SK-N-MC (cell line): ENCODE data around the gene SLC43A1.

Experiments used
- DNase-seq: peaks from one replicate; pipeline ENCODE4 v3.0.0-alpha.2; 2011; ENCODE audit warnings: low read depth, low spot score
- H3K27ac ChIP-seq: fragments of 200-600 bp; sonication (generic); 2 replicates; pipeline ENCODE4 v1.5.1; 2016; ENCODE audit warnings: mixed run types
- H3K36me3 ChIP-seq: fragments of 200-600 bp; sonication (generic); 2 replicates; pipeline ENCODE4 v1.6.1; 2017; ENCODE audit warnings: antibody characterized with exemption, low read length, mixed read lengths; ENCODE audit not compliant: insufficient read depth
- H3K4me3 ChIP-seq: fragments of 200-600 bp; sonication (generic); 2 replicates; pipeline ENCODE4 v1.5.1; 2016
- H3K9ac ChIP-seq: fragments of 200-600 bp; sonication (generic); 2 replicates; pipeline ENCODE4 v1.8.0; 2017; ENCODE audit warnings: mixed run types, mixed read lengths; ENCODE audit not compliant: insufficient read length
- H3K9me3 ChIP-seq: fragments of 200-600 bp; sonication (generic); 2 replicates; pipeline ENCODE4 v1.6.1; 2017; ENCODE audit warnings: low read depth, mild to moderate bottlenecking, antibody characterized with exemption, low read length, moderate library complexity, mixed read lengths
- EZH2 ChIP-seq: fragments of 200-600 bp; sonication (generic); IDR thresholded peaks from one replicate; pipeline ENCODE4 v1.6.1; 2017; ENCODE audit warnings: antibody characterized with exemption
- FOXP2 ChIP-seq: optimal IDR thresholded peaks from 2 replicates; pipeline ENCODE3; 2011; ENCODE audit warnings: mild to moderate bottlenecking, moderate library complexity; ENCODE audit not compliant: insufficient read depth; ENCODE audit errors: extremely low read length, control extremely low read depth
- POLR2AphosphoS5 ChIP-seq: IDR thresholded peaks from 2 replicates; pipeline ENCODE4 v1.6.1; 2012; ENCODE audit warnings: mild to moderate bottlenecking, low read depth, low read length, borderline replicate concordance

The SLC43A1 gene

DNA sequence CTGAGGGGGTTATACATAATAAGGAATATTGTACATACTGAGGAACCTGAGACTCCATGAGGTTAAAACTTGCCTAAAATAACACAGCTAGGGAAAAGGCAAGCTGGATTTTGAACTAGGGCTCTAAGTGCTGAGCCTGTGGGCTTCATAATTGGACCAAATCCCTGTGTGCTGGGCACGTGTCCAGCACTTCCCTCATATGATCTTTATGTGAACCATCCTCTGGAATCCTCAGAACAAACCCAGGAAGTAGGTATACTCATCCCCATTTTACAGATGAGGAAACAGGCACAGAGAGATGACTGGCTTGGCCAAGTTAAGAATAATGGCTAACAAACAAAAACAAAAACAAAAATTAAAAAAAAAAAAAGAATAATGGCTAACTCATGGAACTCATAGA is 40.3 kb downstream of the SLC43A1 start:
- Histone ChIP-seq H3K9ac (no peak overlapping the region), H3K27ac (no peak overlapping the region), H3K4me3 (no peak overlapping the region), H3K9me3 (no peaks in the 10 kb centered on the region), H3K36me3 (no peaks in the 10 kb centered on the region)
- no peak for TF ChIP-seq EZH2
- TF ChIP-seq POLR2AphosphoS5, result no peak
- TF ChIP-seq FOXP2, result no peak
- no peak for DNase-seq

DNA sequence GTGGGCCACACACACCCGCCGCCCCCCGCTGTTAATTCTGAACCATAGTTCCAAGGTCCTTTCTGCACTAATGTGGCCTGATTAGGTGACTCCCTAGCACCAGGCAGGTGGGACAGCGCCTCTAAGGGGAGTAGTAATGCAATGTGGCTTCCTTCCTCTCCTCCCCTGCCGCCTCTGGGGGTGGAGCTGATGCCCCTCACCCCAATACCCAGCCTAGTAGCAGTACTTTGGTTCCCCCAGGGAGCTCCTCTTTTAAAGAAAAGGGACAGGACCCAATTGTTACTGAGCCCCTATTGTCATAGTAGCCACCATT is 40.7 kb downstream of the SLC43A1 start:
- TF ChIP-seq FOXP2 (no peak), POLR2AphosphoS5 (no peak), EZH2 (no peak)
- Histone ChIP-seq H3K9ac (no peak overlapping the region), H3K4me3 (no peak overlapping the region), H3K36me3 (peaks cover 3% of the 10 kb centered on the region; the same call in 1 of the 2 replicates), H3K27ac (no peak overlapping the region), H3K9me3 (no peaks in the 10 kb centered on the region)
- DNase-seq, result no peak

DNA sequence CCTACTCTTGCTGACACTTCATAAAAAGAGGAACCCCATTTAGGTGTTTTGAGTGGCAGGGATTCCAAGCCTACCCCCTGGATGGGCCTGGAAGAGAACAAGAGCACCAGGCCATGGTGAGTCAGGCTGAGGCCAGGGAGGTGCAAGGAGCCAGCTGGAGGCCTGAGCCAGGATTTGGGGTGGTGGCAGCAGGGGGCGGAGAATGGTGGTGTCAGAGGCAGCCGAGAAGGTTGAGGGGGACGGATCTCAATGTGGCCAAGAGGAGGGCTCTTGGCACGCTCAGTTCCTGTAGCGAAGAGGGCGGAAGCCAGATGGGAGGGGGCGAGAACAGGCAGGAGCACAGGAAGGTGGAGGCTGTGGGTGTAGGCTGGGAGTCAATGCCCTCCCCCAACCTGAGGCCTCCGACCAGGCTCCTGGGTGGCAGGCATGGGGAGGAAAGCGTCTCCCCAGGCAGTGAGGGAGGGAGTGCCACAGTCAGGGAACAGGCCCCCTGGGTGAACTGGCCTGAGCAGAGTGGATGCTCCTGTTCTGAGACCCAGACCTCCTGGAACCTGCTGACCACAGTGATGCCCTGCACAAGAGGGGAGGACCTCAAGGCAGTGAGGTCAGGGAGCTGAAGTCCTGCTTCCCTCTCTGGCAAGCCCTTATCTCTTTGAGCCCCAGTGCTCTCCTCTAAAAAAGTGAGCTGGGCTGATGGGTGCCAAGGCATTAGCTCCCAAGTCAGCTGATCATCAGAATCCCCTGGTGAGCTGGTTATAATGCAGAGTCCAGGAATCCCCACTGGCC is 41.3 kb downstream of the SLC43A1 start:
- no peak for TF ChIP-seq FOXP2
- TF ChIP-seq EZH2, result no peak
- no peak for TF ChIP-seq POLR2AphosphoS5
- DNase-seq, result no peak
- no peak overlapping the region for H3K27ac ChIP-seq

DNA sequence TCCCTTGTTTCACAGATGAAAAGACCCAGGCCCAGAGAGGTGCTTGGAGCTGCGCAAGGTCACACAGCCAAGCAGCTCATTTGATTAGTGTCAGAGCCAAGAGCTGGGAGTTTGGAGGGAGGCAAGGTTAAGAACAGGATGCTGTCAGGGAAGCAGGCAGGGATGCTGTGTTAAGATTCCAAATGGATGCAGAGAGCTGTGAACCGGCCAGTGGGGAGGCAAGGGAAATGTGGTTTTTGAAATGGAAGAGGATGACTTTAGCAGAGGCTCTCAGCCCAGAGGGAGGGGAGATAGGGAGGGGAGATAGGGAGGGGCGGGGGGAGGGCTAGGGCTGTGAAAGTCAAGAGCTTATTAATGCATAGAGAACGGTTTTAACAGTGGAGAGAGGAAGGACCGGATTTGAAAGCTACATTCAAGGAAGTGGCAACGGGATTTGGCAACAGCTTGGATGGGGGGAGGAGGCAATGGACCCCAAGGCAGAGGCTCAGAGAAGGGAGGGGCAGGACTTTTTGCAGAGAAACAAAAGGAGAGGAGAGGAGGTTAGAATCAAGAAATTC is 42.1 kb downstream of the SLC43A1 start:
- no peak for DNase-seq
- H3K9me3 ChIP-seq, result no peaks in the 10 kb centered on the region
- H3K4me3 ChIP-seq, result no peak overlapping the region
- TF ChIP-seq POLR2AphosphoS5 (no peak), EZH2 (no peak), FOXP2 (no peak)
- no peak overlapping the region for H3K9ac ChIP-seq
- H3K36me3 ChIP-seq, result peaks cover 10% of the 10 kb centered on the region; the same call in 1 of the 2 replicates
- no peak overlapping the region for H3K27ac ChIP-seq

More for the DNA sequence above, 41.3 kb downstream of the SLC43A1 start:
- Histone ChIP-seq H3K4me3 (no peak overlapping the region), H3K36me3 (peaks cover 5% of the 10 kb centered on the region; the same call in 1 of the 2 replicates), H3K9ac (no peak overlapping the region), H3K9me3 (no peaks in the 10 kb centered on the region)

DNA sequence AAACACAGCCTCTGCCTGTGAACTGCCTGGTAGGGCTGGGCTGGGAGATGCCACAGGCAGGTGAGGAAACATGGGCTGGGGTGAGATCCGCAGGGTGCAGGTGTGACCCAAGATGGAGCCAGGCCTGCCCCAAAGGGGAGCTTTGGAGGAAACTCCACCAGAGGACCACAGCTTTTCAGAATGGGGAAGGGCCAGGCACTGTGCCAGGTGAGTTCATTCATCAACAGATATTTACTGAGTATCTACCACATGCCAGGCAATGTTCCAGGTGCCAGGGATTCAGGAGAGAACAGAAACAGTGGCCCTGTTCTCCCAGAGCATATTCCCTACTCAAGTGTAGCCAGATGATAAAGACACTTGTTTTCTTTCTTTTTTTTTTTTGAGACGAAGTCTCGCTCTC is 44.0 kb downstream of the SLC43A1 start:
- Histone ChIP-seq H3K27ac (no peak overlapping the region), H3K36me3 (peaks cover 10% of the 10 kb centered on the region; the same call in 1 of the 2 replicates), H3K4me3 (no peak overlapping the region), H3K9ac (no peak overlapping the region), H3K9me3 (no peaks in the 10 kb centered on the region)
- DNase-seq, result no peak
- TF ChIP-seq EZH2, result no peak
- no peak for TF ChIP-seq POLR2AphosphoS5
- no peak for TF ChIP-seq FOXP2

DNA sequence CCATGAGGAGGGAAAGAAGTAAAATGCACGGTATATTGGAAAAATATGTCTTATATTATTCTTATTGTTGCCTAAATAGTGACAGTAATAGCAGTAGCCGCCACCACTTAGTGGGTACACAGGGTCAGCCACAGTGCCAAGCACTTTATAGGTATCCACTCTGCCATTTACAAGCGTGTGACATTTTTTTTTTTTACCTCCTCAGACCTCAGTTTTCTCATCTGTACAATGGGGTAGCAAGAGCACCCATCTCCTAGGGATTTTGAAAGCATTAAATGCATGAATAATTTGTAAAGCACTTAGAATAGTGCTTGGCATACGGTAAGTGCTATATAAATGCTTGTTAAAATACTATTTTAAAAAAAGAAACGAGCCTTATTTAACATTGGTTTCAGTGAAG is 46.2 kb downstream of the SLC43A1 start:
- no peak overlapping the region for H3K9ac ChIP-seq
- no peak overlapping the region for H3K27ac ChIP-seq
- no peaks in the 10 kb centered on the region for H3K9me3 ChIP-seq
- TF ChIP-seq EZH2 (no peak), FOXP2 (no peak), POLR2AphosphoS5 (no peak)
- no peak overlapping the region for H3K4me3 ChIP-seq
- no peak for DNase-seq
- peaks cover 10% of the 10 kb centered on the region; the same call in 1 of the 2 replicates for H3K36me3 ChIP-seq

DNA sequence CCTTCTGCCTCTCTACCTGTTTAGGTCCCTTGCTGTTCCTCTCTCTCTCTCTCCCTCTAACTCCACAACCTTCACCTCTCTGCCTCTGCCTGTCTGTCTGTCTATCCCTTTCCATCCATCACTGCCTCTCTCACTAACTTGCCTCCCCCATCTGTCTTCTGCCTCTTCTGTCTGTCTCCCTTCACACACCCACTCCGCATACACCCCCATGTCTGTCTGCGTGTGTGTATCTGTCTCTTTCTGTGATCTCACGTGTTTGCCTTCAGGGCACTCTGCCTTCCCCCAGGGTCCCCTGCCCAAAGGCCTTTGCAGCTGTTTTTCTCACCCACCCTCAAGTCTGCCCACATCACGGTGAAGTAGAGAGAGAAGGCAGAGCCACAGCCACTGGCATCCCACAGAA is 47.2 kb downstream of the SLC43A1 start:
- DNase-seq, result no peak
- Histone ChIP-seq H3K9me3 (no peaks in the 10 kb centered on the region), H3K36me3 (peaks cover 10% of the 10 kb centered on the region; the same call in 1 of the 2 replicates), H3K9ac (no peak overlapping the region), H3K4me3 (no peak overlapping the region), H3K27ac (no peak overlapping the region)
- no peak for TF ChIP-seq FOXP2
- TF ChIP-seq POLR2AphosphoS5, result no peak
- no peak for TF ChIP-seq EZH2

DNA sequence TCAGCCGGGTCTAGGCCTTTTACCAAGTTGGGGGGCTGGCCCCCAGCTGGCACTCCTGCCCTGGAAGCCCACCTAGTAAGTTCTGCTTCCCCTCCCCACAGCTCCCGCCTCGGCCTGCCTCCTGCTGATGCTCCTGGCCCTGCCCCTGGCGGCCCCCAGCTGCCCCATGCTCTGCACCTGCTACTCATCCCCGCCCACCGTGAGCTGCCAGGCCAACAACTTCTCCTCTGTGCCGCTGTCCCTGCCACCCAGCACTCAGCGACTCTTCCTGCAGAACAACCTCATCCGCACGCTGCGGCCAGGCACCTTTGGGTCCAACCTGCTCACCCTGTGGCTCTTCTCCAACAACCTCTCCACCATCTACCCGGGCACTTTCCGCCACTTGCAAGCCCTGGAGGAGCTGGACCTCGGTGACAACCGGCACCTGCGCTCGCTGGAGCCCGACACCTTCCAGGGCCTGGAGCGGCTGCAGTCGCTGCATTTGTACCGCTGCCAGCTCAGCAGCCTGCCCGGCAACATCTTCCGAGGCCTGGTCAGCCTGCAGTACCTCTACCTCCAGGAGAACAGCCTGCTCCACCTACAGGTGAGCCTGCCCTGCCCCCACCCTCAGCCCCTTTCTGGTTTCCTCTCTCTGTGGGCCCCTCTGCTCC is 47.9 kb downstream of the SLC43A1 start:
- Histone ChIP-seq H3K9me3 (no peaks in the 10 kb centered on the region), H3K4me3 (no peak overlapping the region), H3K27ac (no peak overlapping the region), H3K36me3 (peaks cover 10% of the 10 kb centered on the region; the same call in 1 of the 2 replicates), H3K9ac (no peak overlapping the region)
- no peak for DNase-seq
- TF ChIP-seq POLR2AphosphoS5, result no peak

DNA sequence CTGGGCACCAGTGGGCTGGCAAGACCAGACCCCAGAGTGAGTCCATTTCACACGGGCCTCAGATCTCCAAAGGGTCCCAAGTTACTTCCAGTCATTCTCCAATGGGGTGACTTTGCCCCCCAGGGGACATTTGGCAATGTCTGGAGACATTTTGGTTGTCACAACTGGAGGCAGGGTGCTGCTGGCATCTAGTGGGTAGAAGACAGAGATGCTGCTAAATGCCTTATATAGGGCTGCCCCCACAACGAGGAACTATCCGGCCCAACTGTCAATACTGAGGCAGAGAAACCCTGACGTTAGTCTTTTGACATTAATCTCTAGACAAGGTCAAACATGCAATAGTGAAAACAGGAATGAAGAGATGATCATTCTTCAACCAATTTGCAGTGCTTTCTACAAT is 48.8 kb downstream of the SLC43A1 start:
- TF ChIP-seq FOXP2, result no peak
- TF ChIP-seq POLR2AphosphoS5, result no peak
- TF ChIP-seq EZH2, result no peak
- no peaks in the 10 kb centered on the region for H3K9me3 ChIP-seq
- DNase-seq, result no peak
- no peak overlapping the region for H3K4me3 ChIP-seq
- peaks cover 10% of the 10 kb centered on the region; the same call in 1 of the 2 replicates for H3K36me3 ChIP-seq
- H3K9ac ChIP-seq, result no peak overlapping the region
- H3K27ac ChIP-seq, result no peak overlapping the region
